HepG2 (cell line): ENCODE measurements around the gene AS3MT. TPM values are rescaled to one million over a fixed set of nuclear protein-coding genes. Genes with fewer than 3 reads are reported as not detected.
A peak's percentile ranks its signal among the peaks of the same experiment; 100 is the strongest.

Experiments
- AHR ChIP-seq: IDR thresholded peaks from 2 replicates; pipeline ENCODE4 v1.6.1; 2018; ENCODE audit warnings: missing genetic modification reagents, missing compliant biosample characterization
- ARHGAP35 ChIP-seq: sonication (generic); formaldehyde crosslinking; IDR thresholded peaks from 2 replicates; pipeline ENCODE4 v1.9.0; 2022; ENCODE audit warnings: mild to moderate bottlenecking, inconsistent platforms, moderate library complexity, missing genetic modification reagents, borderline replicate concordance
- DMAP1 ChIP-seq: IDR thresholded peaks from 2 replicates; pipeline ENCODE4 v1.6.1; 2016
- ETV6 ChIP-seq: sonication (generic); formaldehyde crosslinking; conservative IDR thresholded peaks from 2 replicates; pipeline ENCODE4 v1.4.0; 2020; ENCODE audit warnings: missing genetic modification reagents
- IRF2 ChIP-seq: IDR thresholded peaks from 2 replicates; pipeline ENCODE4 v1.6.1; 2018; ENCODE audit warnings: missing genetic modification reagents, missing compliant biosample characterization
- JUN ChIP-seq: sonication (generic); formaldehyde crosslinking; IDR thresholded peaks from 2 replicates; pipeline ENCODE4 v1.4.0; 2020; ENCODE audit warnings: mild to moderate bottlenecking, missing genetic modification reagents
- KAT2B ChIP-seq: fragments of 150-350 bp; IDR thresholded peaks from 2 replicates; pipeline ENCODE4 v1.6.1; 2014; ENCODE audit warnings: low read depth, low read length, borderline replicate concordance
- RFX3 ChIP-seq: IDR thresholded peaks from 2 replicates; pipeline ENCODE4 v1.6.1; 2016; ENCODE audit warnings: missing biosample characterization, missing genetic modification reagents
- SETDB1 ChIP-seq: sonication (generic); formaldehyde crosslinking; IDR thresholded peaks from 2 replicates; pipeline ENCODE4 v1.5.1; 2020; ENCODE audit warnings: missing genetic modification reagents, mild to moderate bottlenecking, borderline replicate concordance
- SMAD1 ChIP-seq: sonication (generic); formaldehyde crosslinking; IDR thresholded peaks from 2 replicates; pipeline ENCODE4 v1.4.0; 2020; ENCODE audit warnings: missing genetic modification reagents, low read depth, mild to moderate bottlenecking, borderline replicate concordance
- SMYD3 ChIP-seq: sonication (generic); formaldehyde crosslinking; IDR thresholded peaks from 2 replicates; pipeline ENCODE4 v1.8.1; 2023; ENCODE audit warnings: mild to moderate bottlenecking, missing genetic modification reagents
- SOX5 ChIP-seq: IDR thresholded peaks from 2 replicates; pipeline ENCODE4 v1.6.1; 2016; ENCODE audit warnings: borderline replicate concordance
- SRSF4 ChIP-seq: fragments of 200-400 bp; formaldehyde crosslinking; IDR thresholded peaks from one replicate; pipeline ENCODE4 v1.6.1; 2018; ENCODE audit warnings: mild to moderate bottlenecking, low read depth, low read length, moderate library complexity; ENCODE audit not compliant: poor library complexity, severe bottlenecking
- TEAD3 ChIP-seq: optimal IDR thresholded peaks from 2 replicates; pipeline ENCODE3; 2016; ENCODE audit warnings: borderline replicate concordance
- ZNF124 ChIP-seq: sonication (generic); formaldehyde crosslinking; IDR thresholded peaks from 2 replicates; pipeline ENCODE4 v1.4.0; 2020; ENCODE audit warnings: missing genetic modification reagents
- ZNF136 ChIP-seq: sonication (generic); formaldehyde crosslinking; IDR thresholded peaks from 2 replicates; pipeline ENCODE4 v1.8.1; 2022; ENCODE audit warnings: low read depth, mild to moderate bottlenecking, moderate library complexity, missing genetic modification reagents
- ZNF337 ChIP-seq: sonication (generic); formaldehyde crosslinking; IDR thresholded peaks from 2 replicates; pipeline ENCODE4 v1.5.1; 2020; ENCODE audit warnings: missing genetic modification reagents, low read depth, mild to moderate bottlenecking, borderline replicate concordance
- ZNF33A ChIP-seq: sonication (generic); formaldehyde crosslinking; IDR thresholded peaks from 2 replicates; pipeline ENCODE4 v1.5.1; 2020; ENCODE audit warnings: missing genetic modification reagents, mild to moderate bottlenecking, moderate library complexity, borderline replicate concordance
- ZNF547 ChIP-seq: sonication (generic); formaldehyde crosslinking; IDR thresholded peaks from 2 replicates; pipeline ENCODE4 v1.5.1; 2020; ENCODE audit warnings: mild to moderate bottlenecking, missing genetic modification reagents
- ZSCAN30 ChIP-seq: sonication (generic); formaldehyde crosslinking; IDR thresholded peaks from 2 replicates; pipeline ENCODE4 v1.5.0; 2020; ENCODE audit warnings: mild to moderate bottlenecking, missing genetic modification reagents
- polyA plus RNA-seq, 8 experiments: library from polyadenylated mRNA; depleted of rRNA in 3 of 8; stranded (reverse) in 7 of 8; unstranded in 1 of 8; fragments of >200 nt; fragmentation: Illumina TruSeq in 4 of 8; extraction: Trizol in 4 of 8; gene quantifications; 2 replicates each; pipeline versions ENCODE4 v1.2.1 to v1.2.3, GENCODE V29; 2011 to 2016; ENCODE audit warnings: low read depth in 4 of 8, missing spikeins in 1 of 8, mixed read lengths in 1 of 8; ENCODE audit not compliant: insufficient read depth in 1 of 8
- total RNA-seq, 5 experiments: library from RNA; depleted of rRNA; stranded (reverse); fragments of >200 nt; fragmentation: Illumina TruSeq; extraction: Trizol; gene quantifications; 2 replicates each; pipeline ENCODE4 v1.2.3, GENCODE V29; 2016; ENCODE audit warnings: low read depth in 1 of 5
- TF ChIP-seq, protein P1 (sequence below), 2 experiments: sonication (generic) in 1 of 2; formaldehyde crosslinking in 1 of 2; IDR thresholded peaks; 2 replicates each; pipeline versions ENCODE4 v1.4.0 to v1.6.1; 2018 to 2020; ENCODE audit warnings: missing genetic modification reagents in 2 of 2, borderline replicate concordance in 1 of 2, low read depth in 1 of 2, mild to moderate bottlenecking in 1 of 2, missing biosample characterization in 1 of 2
- TF ChIP-seq, protein P2 (sequence below): sonication (generic); formaldehyde crosslinking; IDR thresholded peaks from 2 replicates; pipeline ENCODE4 v1.8.0; 2022; ENCODE audit warnings: mild to moderate bottlenecking, missing genetic modification reagents, borderline replicate concordance
- TF ChIP-seq, protein P3 (sequence below): sonication (generic); formaldehyde crosslinking; IDR thresholded peaks from 2 replicates; pipeline ENCODE4 v1.8.0; 2022; ENCODE audit warnings: mild to moderate bottlenecking, missing genetic modification reagents; ENCODE audit not compliant: insufficient replicate concordance
- TF ChIP-seq, protein P4 (sequence below): sonication (generic); formaldehyde crosslinking; IDR thresholded peaks from 2 replicates; pipeline ENCODE4 v1.5.1; 2020; ENCODE audit warnings: missing genetic modification reagents, mild to moderate bottlenecking, borderline replicate concordance

Gene AS3MT
- total and polyA plus RNA-seq, 2 of the 13 experiments (the other 11 are each of a cell fraction or from before 2014, with no cell fraction given), result 8.7 to 17.4 TPM

DNA sequence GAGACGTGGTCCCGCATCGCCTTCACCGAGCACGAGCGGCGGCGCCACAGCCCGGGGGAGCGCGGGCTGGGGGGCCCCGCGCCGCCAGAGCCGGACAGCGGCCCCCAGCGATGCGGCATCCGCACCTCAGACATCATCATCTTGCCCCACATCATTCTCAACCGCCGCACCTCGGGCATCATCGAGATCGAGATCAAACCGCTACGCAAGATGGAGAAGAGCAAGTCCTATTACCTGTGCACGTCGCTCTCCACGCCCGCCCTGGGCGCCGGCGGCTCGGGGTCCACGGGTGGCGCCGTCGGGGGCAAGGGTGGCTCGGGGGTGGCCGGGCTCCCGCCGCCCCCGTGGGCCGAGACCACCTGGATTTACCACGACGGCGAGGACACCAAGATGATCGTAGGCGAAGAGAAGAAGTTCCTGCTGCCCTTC, 49.6 kb downstream of the AS3MT start (continued):
- TF ChIP-seq, protein P1, sequence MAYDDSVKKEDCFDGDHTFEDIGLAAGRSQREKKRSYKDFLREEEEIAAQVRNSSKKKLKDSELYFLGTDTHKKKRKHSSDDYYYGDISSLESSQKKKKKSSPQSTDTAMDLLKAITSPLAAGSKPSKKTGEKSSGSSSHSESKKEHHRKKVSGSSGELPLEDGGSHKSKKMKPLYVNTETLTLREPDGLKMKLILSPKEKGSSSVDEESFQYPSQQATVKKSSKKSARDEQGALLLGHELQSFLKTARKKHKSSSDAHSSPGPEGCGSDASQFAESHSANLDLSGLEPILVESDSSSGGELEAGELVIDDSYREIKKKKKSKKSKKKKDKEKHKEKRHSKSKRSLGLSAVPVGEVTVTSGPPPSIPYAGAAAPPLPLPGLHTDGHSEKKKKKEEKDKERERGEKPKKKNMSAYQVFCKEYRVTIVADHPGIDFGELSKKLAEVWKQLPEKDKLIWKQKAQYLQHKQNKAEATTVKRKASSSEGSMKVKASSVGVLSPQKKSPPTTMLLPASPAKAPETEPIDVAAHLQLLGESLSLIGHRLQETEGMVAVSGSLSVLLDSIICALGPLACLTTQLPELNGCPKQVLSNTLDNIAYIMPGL (CRISPR knock-in tag; IDR thresholded peaks at IDR 0.05; ENCODE audit: borderline replicate concordance in 1 of 2, low read depth in 1 of 2), result peak in 1 of 2 experiments; percentile 10; a peak in 1 of 4 replicates
- TF ChIP-seq ZNF547 (CRISPR knock-in tag) (no peak), SRSF4 (no peak), SOX5 (no peak), ZNF136 (CRISPR knock-in tag) (no peak), RFX3 (CRISPR knock-in tag) (no peak), TEAD3 (no peak), SMYD3 (CRISPR knock-in tag) (0 out of 2 replicates have a peak, but pooled peaks have one; percentile 3), ZNF337 (CRISPR knock-in tag) (no peak), IRF2 (CRISPR knock-in tag) (no peak), SETDB1 (CRISPR knock-in tag) (no peak), ZNF33A (no peak), DMAP1 (CRISPR knock-in tag) (no peak), AHR (CRISPR knock-in tag) (no peak), ZSCAN30 (CRISPR knock-in tag) (no peak), ZNF124 (CRISPR knock-in tag) (no peak), ARHGAP35 (CRISPR knock-in tag) (no peak), ETV6 (CRISPR knock-in tag) (no peak), JUN (CRISPR knock-in tag) (no peak), KAT2B (no peak), SMAD1 (CRISPR knock-in tag) (no peak)
- TF ChIP-seq, protein P2, sequence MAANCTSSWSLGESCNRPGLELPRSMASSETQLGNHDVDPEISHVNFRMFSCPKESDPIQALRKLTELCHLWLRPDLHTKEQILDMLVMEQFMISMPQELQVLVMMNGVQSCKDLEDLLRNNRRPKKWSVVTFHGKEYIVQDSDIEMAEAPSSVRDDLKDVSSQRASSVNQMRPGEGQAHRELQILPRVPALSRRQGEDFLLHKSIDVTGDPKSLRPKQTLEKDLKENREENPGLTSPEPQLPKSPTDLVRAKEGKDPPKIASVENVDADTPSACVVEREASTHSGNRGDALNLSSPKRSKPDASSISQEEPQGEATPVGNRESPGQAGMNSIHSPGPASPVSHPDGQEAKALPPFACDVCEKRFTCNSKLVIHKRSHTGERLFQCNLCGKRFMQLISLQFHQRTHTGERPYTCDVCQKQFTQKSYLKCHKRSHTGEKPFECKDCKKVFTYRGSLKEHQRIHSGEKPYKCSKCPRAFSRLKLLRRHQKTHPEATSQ (CRISPR knock-in tag), result 0 out of 2 replicates have a peak, but pooled peaks have one; percentile 44
- TF ChIP-seq, protein P3, sequence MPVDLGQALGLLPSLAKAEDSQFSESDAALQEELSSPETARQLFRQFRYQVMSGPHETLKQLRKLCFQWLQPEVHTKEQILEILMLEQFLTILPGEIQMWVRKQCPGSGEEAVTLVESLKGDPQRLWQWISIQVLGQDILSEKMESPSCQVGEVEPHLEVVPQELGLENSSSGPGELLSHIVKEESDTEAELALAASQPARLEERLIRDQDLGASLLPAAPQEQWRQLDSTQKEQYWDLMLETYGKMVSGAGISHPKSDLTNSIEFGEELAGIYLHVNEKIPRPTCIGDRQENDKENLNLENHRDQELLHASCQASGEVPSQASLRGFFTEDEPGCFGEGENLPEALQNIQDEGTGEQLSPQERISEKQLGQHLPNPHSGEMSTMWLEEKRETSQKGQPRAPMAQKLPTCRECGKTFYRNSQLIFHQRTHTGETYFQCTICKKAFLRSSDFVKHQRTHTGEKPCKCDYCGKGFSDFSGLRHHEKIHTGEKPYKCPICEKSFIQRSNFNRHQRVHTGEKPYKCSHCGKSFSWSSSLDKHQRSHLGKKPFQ (CRISPR knock-in tag), result no peak
- TF ChIP-seq, protein P4, sequence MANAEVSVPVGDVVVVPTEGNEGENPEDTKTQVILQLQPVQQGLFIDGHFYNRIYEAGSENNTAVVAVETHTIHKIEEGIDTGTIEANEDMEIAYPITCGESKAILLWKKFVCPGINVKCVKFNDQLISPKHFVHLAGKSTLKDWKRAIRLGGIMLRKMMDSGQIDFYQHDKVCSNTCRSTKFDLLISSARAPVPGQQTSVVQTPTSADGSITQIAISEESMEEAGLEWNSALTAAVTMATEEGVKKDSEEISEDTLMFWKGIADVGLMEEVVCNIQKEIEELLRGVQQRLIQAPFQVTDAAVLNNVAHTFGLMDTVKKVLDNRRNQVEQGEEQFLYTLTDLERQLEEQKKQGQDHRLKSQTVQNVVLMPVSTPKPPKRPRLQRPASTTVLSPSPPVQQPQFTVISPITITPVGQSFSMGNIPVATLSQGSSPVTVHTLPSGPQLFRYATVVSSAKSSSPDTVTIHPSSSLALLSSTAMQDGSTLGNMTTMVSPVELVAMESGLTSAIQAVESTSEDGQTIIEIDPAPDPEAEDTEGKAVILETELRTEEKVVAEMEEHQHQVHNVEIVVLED (CRISPR knock-in tag), result no peak
